ENCODE data around the gene RABGGTA. TPM values are rescaled to one million over a fixed set of nuclear protein-coding genes. Genes with fewer than 3 reads are reported as not detected.

Gene RABGGTA
- total and polyA plus RNA-seq, 9 of the 15 experiments (the other 6 are each of a cell fraction or from before 2014, with no cell fraction given) = 4.5 to 24.2 (median 15.5) TPM

GRCh38 chr14:24285351-24285750, 14.0 kb upstream of the RABGGTA start:
- intact Hi-C loops (cut with micrococcal nuclease) (no loop called here), in situ Hi-C loops (cut with MboI) (no loop called here)
- Histone ChIP-seq H3K27ac (ENCODE audit: extremely low read depth, low read depth, low read length) (no peak overlapping the region), H3K9me1 (ENCODE audit: control insufficient read depth, insufficient read depth, low read length) (no peaks in the 10 kb centered on the region), H4K20me1 (replicated peaks; ENCODE audit: control insufficient read depth, insufficient read depth, low read length) (no peaks in the 10 kb centered on the region), H3K36me3 (ENCODE audit: control insufficient read depth, insufficient read depth, low read length) (peaks cover 11% of the 10 kb centered on the region; the same call in 1 of the 3 replicates), H2AFZ (ENCODE audit: low read depth, low read length) (no peak overlapping the region), H3K79me2 (ENCODE audit: control insufficient read depth, insufficient read depth, low read length) (no peaks in the 10 kb centered on the region), H3K27me3 (ENCODE audit: control insufficient read depth in 2 of 2, insufficient read depth in 2 of 2, low read length in 2 of 2) (no peaks in the 10 kb centered on the region), H3K4me2 (ENCODE audit: insufficient read depth, low read length) (no peak overlapping the region), H3K9ac (ENCODE audit: insufficient read depth in 1 of 2, low read depth in 2 of 2, low read length in 2 of 2) (no peak overlapping the region), H3K4me3 (no peak overlapping the region), H3K4me1 (replicated peaks in 1 of 2; ENCODE audit: control insufficient read depth in 2 of 2, insufficient read depth in 2 of 2, low read length in 2 of 2) (no peaks in the 10 kb centered on the region; a peak in 1 of 5 replicates), H3K9me3 (replicated peaks; ENCODE audit: control insufficient read depth, insufficient read depth, low read depth, low read length) (no peaks in the 10 kb centered on the region)
- ATAC-seq (no peak), FAIRE-seq (no peak), DNase-seq (ENCODE audit: extremely low read depth in 1 of 4, low spot score in 3 of 4) (no peak)
- CTCF ChIA-PET (ENCODE audit: low intra/inter-chr PET ratio) = no interaction called here
- BruUV-seq (replicated peaks) = no TSS peak
- WGBS (ENCODE audit: insufficient coverage, low coverage, missing lambda C conversion rate) = 23% methylated on average over 3 of the region's 4 CpGs
- TF ChIP-seq ZNF507 (tag; conservative IDR thresholded peaks at IDR 0.05) (no peak), ZNF354B (CRISPR knock-in tag; IDR thresholded peaks at IDR 0.05) (no peak), ZBTB49 (CRISPR knock-in tag; IDR thresholded peaks at IDR 0.05; ENCODE audit: borderline replicate concordance) (no peak), YBX1 (IDR thresholded peaks at IDR 0.05) (no peak), NELFE (IDR thresholded peaks at IDR 0.05; ENCODE audit: insufficient read depth, insufficient read length) (no peak), TSHZ1 (CRISPR knock-in tag; IDR thresholded peaks at IDR 0.05) (no peak), E2F8 (IDR thresholded peaks at IDR 0.05; ENCODE audit: low read depth, partially characterized antibody) (no peak), TAF7 (tag; IDR thresholded peaks at IDR 0.05) (no peak), MXD1 (CRISPR knock-in tag; IDR thresholded peaks at IDR 0.05; ENCODE audit: borderline replicate concordance, poor library complexity, severe bottlenecking) (no peak), DMBX1 (CRISPR knock-in tag; IDR thresholded peaks at IDR 0.05; ENCODE audit: borderline replicate concordance) (no peak)
- POLR2A ChIA-PET = interaction anchor here (0.6 kb wide), 1 partner anchor 10 kb away, joined by 3 read pairs; no protein-coding TSS in a partner anchor

Measured in K562 (cell line).